NCI-H1930 (cell line): ENCODE results near the gene BAIAP2.

ENCODE experiments used
- DNase-seq, 2 experiments: peaks; one replicate each; lab custom pipeline; 2025; lab: John Stamatoyannopoulos, UW

The BAIAP2 gene

DNA sequence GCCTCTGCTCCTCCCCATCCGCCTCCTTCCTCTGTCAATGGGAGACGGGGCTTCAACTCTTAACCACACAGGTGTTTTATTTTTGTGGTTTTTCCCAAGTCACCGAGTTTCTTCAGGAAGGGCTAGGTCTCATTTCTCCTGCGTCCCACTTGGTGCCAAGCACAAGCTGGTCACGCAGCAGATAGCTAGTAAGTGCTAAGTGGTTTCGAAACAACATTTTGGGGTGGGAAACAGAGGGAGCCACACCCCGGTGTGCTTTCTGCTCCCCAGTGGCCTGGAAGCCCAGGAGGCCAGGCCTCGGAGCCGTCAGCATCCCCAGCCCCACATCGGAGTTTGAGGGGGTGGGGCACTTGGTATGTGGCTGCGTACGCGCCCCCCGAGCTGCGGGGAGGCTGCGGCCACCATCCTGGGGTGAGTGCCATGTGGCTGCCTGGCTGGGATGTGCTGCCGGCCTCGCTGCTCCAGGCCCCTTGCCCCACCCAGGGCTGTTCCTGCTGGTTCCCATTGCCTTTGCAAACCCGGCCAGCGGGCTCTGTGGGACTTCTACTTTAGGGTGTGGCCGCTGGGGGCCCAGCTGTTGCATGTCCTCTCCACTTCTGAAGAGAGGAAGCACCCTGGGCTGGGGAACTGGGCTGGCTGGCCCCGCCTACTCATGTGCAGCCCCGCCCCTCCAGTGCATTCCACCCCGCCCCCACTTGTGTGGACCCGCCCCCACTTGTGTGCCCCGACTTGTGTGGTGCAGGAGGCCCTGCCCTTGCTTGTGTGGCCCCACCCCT lies 55.6 kb downstream of the BAIAP2 start:
- no peak for DNase-seq

- no peak for DNase-seq
Observed at GRCh38 chr17:81091154-81091553, 56.2 kb downstream of the BAIAP2 start.

DNA sequence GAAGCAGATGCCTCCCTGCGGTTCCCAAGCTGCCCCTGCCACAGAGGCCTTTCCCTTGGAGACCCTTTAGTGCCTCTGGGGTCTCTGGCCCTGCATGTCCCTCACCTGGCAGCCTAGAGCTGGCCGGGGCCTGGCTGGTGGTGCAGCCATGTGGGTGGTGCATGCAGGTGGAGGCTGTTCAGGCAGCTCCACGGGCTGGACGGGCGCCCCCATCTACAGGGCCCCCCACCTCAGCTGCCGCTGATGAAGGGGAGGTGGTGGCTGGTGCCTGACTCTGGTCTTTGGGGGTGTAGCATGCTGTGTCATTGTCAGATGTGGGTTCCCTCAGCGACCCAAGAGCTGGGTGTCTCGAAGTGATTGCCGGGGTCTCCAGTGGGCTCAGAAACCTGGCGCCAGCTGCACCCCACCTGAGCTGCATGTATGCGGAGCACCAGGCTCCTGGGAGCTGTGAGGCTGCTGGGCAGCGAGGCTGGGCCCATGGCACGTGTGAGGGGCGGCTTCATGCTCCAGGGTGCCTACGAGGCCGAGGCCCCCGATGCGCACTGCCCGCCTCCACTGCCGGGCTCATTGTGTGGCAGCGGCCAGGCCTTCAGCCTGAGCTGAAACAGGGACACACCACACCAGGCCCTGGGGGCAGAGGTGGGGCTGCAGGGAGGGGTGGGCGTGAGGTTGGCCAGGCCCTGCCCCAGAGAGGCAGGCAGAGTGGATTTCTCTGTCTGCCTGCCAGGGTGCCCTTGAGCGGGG lies 57.0 kb downstream of the BAIAP2 start:
- no peak for DNase-seq

DNA sequence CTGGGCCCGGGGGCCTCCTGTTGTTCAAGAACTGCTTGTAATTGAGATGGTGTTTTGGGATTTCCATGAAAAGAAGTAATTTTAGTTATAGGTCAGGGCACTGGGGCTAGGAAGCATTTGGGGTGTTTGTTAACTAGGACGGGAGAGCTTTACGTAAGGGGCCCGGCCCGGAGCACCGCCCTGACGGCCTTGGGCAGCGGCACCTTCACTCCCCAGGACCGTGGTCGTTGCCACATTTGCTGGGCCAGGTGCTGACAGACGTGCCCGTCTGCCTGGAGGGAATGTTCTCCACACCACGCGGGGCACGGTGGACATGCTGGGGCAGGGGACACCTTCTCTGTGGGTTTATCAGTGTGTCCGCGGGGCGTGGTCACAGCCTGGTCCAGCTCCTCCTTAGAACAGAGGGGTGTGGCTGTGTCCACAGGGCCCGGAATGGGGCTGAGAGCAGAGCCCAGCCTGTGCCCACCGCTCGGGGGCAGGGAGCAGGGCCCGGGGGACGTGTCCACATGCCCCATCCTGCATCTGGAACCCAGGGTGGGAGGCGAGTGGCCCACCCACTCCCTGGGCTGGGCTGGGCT lies 57.7 kb downstream of the BAIAP2 start:
- DNase-seq, result no peak

DNA sequence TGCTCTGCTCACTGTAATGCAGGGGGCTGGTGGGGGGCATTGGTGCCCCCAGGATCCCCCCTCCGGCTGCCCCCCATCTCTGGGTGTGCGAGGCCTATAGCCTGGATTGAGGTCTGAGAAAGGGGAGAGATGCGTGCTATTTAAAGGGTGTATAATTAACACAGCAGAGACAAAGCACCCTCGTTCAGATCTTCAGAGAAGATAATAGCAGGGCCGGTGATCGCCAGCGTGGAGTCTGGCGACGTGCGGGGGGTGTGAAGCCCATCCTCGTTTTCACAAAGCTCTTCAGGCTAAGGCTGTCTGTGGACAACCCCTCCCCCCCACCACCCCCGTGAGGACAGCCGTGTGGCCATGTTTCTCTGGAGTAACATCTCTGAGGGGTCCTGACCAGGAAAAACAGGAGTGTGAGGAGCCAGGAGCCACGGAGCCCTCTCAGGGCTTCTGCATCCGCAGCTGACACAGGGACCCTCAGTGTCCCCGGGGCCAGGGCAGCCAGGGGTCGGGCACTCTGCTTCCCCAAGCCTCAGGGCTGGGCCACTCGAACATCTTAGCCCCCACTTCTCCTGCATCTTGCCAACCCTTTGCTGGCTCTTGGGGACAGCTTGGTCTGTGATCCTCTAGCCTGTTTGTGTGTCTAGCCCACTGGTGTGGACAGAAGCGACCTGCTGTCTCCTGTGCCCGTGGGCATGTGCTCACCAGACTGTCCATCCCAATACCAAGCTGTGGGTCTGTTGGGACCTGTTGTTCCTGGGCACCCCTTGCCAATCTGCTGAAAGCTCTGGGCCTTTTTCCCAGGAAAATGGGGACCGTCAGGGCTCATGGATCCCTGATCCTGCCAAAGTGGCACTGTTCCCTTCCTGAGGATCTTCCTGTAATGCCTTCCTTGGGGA lies 58.9 kb downstream of the BAIAP2 start:
- DNase-seq, result no peak

GRCh38 chr17:81094509-81095382 lies 59.8 kb downstream of the BAIAP2 start:
- no peak for DNase-seq

GRCh38 chr17:81095383-81095762 lies 60.4 kb downstream of the BAIAP2 start:
- DNase-seq, result no peak

GRCh38 chr17:81096741-81097133 lies 61.8 kb downstream of the BAIAP2 start:
- no peak for DNase-seq

- DNase-seq, result peak; percentile 62 to 81
Observed at GRCh38 chr17:81097134-81097942, 62.4 kb downstream of the BAIAP2 start.

DNA sequence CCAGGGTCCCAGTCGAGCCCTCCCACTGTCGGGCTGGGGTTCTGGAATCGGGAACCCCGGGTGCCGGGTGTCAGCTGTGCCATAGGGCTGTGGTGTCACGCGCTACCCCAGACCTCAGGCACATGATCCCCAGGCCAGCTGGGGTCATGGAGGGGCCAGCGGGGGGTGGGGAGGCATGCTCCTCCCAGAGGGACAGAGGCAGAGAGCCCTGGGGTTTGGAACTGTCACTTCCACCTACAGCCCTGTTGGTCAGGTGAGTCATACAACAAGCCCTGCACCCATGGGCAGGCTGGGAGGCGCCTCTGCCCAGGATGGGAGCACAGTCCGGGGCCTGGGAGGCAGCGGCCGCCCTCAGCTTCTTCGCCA lies 63.0 kb downstream of the BAIAP2 start:
- DNase-seq, result no peak

DNA sequence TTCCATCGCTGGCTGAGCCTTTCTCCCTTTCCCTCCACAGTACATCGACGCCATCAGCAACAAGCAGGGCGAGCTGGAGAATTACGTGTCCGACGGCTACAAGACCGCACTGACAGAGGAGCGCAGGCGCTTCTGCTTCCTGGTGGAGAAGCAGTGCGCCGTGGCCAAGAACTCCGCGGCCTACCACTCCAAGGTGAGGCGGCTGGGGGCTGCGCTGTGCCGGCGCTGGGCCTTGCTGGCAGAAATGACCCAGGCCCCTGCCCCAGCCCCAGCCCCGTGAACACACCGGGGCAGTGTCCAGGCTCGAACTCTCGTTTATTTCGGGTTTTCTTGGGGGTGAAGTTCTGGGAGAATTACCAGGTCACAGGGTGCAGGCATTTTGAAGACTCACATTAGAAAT lies 64.9 kb downstream of the BAIAP2 start:
- no peak for DNase-seq

DNA sequence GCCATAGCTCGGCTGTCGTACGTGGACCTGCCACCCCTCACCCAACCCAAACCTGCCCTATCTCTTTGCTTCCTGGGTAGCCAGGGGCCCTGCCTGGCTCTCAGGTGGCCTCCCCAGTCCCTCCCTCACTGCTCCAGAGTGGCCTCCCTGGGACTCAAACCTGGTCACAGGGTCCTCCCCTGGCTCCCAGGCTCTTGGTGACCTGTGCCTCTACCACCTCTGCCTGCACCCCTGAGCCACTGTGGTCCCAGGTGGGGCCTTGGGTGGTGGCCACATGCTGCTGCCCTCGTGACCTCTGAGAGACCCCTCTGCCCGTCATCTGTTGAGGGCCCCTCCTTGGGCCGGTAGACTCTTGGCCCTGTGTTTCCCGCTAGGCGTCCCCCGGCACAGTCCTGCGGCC lies 65.7 kb downstream of the BAIAP2 start:
- DNase-seq, result no peak

- peak; percentile 55 to 71 for DNase-seq
Observed at GRCh38 chr17:81101614-81102306, 66.8 kb downstream of the BAIAP2 start.

GRCh38 chr17:81102352-81102751 lies 67.4 kb downstream of the BAIAP2 start:
- no peak for DNase-seq

DNA sequence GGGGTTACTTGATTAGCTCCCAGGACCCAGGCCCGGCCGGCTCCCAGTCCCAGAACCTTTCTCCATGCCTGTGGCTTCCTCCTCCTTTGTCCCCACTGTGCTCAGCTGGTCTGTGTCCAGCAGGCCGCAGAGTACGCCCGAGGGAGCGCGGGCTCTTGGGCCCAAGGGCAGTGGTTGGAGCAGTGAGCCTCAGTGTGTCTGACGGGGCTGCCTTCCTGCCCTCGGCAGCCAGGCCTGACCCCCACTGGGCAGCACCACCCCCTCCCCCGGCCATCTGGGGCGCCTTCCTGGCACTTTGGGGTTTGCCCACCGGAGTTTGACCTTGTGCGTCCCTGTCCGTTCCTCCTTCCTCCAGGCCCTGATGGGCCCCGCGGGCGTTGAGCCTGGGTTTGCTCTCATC lies 67.9 kb downstream of the BAIAP2 start:
- DNase-seq, result no peak

DNA sequence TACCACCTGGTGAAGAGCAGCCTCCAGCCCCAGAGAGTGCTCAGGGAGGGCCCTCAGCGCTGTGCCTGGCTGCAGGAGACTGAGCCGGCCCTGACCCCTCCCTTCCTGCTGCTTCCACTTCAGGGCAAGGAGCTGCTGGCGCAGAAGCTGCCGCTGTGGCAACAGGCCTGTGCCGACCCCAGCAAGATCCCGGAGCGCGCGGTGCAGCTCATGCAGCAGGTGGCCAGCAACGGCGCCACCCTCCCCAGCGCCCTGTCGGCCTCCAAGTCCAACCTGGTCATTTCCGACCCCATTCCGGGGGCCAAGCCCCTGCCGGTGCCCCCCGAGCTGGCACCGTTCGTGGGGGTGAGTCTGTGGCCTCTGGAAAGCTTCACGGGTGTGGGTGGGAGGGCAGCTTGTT lies 68.4 kb downstream of the BAIAP2 start:
- no peak for DNase-seq

DNA sequence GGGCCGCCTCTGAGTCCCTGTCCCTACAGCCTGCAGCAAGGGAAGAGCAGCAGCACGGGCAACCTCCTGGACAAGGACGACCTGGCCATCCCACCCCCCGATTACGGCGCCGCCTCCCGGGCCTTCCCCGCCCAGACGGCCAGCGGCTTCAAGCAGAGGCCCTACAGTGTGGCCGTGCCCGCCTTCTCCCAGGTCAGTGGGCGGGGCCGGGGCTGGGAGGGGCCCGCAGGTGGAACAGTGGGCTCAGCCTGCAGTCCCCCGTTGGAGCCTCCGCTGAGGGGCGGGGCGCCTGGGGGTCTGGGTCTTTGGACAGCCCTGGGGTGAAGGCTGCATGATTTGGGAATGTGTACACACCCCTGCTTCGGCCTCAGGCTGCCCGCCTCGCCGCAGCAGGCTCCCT lies 71.8 kb downstream of the BAIAP2 start:
- DNase-seq, result no peak

- no peak for DNase-seq
Observed at GRCh38 chr17:81108220-81108619, 73.3 kb downstream of the BAIAP2 start.

DNA sequence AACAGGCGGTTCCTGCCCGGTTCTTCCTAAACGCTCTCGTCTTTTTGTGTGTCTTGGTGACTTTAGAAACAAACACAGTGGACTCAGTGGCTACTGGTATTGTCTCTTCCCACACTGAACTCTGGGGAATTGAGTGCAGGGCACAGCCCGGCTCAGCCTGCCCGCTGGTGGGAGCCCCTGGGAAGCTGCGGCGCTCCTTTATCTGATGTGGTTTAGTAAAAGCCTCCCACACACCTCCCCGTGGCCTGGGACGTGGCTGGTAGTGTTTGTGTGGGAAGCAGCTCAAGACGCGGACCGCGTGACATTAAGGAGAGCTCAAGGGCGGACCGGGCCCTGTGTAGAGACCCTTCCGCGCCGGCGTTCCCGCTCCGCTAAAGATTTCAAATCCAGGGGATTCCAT lies 75.0 kb downstream of the BAIAP2 start:
- DNase-seq, result no peak

DNA sequence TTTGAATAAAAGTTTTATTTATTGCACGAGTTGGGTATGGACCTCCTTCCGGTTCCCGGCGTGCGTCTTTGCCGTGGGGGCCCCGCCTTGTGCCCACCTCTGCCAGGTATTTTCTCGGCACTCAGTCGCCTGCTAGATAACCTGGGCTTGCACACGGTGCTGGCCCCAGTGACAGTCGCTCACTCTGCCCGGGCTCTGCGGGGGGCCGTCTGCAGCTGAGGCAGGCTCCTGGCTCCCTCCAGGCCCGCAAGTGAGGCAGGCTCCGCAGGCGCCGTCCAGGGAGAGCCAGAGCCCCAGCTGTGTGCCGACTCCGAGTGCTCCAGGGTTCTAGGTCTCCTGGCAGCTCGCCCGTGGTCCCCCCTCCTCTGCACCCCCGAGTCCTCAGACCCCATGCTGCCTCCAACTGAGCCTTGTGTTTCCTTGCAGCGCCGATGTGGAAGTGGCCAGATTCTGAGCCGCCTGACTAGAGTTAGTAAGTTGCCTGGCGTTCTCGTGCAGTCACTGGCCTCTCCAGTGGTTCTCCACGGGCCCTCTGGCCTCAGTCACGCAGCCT lies 75.6 kb downstream of the BAIAP2 start:
- no peak for DNase-seq
